Thyroid gland (tissue), 4 donors: ENCODE data around the gene CD2AP.

Source experiments
- CTCF ChIP-seq, 6 experiments: fragments of 200-600 bp in 3 of 6; fragments of 450-650 bp in 3 of 6; sonication (generic) in 3 of 6; IDR thresholded peaks; one replicate each; pipeline ENCODE4 v1.5.1; 2016 to 2019; ENCODE audit warnings: antibody characterized with exemption in 6 of 6, mild to moderate bottlenecking in 2 of 6, inconsistent platforms in 1 of 6, moderate library complexity in 1 of 6
- POLR2A ChIP-seq, 2 donors: fragments of 450-650 bp; IDR thresholded peaks; one replicate each; pipeline ENCODE4 v1.6.1; 2017; ENCODE audit warnings: antibody characterized with exemption in 2 of 2, mild to moderate bottlenecking in 2 of 2, moderate library complexity in 1 of 2

GRCh38 chr6:47663462-47664216 lies 186.1 kb downstream of the CD2AP start:
- TF ChIP-seq CTCF (IDR thresholded peaks at IDR 0.05): no peak
- TF ChIP-seq POLR2A (IDR thresholded peaks at IDR 0.05): no peak
